GM20000 (cell line): ENCODE results near the gene TRAPPC5.

Experiments used
- DNase-seq: peaks from one replicate; pipeline ENCODE4 v3.0.0; 2012; ENCODE audit warnings: low spot score
- TF ChIP-seq, protein P1 (sequence below): IDR thresholded peaks from 2 replicates; pipeline ENCODE4 v1.5.1; 2012; ENCODE audit warnings: mild to moderate bottlenecking, control low read depth; ENCODE audit errors: extremely low read depth, missing control alignments

The TRAPPC5 gene

DNA sequence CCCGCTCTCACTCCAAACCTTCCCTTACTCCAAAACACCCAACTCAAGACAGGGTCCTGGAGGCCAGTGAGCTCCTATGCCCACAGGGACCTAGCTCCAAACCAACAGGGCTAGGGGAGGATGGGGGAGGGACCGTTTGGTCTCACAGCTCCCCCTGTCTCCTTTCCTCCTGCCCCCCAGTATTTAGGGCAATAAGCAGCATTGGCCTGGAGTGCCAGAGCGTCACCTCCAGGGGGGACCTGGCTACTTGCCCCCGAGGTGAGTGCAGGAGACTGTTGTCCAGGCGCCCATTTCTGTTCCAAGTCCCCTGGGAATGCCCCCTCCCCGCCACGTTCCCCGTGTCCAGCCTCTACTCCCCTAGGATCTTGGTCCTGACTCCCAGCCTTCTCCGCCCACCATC, 11.0 kb upstream of the TRAPPC5 start:
- DNase-seq: no peak
- TF ChIP-seq, protein P1, sequence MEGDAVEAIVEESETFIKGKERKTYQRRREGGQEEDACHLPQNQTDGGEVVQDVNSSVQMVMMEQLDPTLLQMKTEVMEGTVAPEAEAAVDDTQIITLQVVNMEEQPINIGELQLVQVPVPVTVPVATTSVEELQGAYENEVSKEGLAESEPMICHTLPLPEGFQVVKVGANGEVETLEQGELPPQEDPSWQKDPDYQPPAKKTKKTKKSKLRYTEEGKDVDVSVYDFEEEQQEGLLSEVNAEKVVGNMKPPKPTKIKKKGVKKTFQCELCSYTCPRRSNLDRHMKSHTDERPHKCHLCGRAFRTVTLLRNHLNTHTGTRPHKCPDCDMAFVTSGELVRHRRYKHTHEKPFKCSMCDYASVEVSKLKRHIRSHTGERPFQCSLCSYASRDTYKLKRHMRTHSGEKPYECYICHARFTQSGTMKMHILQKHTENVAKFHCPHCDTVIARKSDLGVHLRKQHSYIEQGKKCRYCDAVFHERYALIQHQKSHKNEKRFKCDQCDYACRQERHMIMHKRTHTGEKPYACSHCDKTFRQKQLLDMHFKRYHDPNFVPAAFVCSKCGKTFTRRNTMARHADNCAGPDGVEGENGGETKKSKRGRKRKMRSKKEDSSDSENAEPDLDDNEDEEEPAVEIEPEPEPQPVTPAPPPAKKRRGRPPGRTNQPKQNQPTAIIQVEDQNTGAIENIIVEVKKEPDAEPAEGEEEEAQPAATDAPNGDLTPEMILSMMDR: no peak

DNA sequence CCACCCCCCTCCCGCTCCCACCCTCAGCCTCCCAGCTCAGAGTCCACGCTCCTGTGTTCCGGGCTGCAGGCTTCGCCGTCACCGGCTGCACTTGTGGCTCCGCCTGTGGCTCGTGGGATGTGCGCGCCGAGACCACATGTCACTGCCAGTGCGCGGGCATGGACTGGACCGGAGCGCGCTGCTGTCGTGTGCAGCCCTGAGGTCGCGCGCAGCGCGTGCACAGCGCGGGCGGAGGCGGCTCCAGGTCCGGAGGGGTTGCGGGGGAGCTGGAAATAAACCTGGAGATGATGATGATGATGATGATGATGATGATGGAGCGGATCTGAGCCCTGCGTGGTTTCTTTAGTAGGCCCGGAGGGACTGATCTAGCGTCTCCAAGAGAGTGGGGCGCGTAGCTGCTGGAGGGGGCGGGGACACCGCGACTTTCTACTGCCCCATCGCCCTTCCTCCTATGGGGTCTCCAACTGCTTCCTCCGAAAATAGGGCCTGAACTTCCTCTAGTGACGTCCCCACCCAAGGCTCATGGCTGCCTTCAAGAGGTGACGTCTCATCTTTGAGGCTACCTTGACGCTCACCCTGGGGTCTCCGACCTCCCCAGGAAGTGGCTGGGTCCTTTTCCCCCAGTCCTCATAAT, 10.4 kb upstream of the TRAPPC5 start:
- TF ChIP-seq, protein P1: no peak
- no peak for DNase-seq

DNA sequence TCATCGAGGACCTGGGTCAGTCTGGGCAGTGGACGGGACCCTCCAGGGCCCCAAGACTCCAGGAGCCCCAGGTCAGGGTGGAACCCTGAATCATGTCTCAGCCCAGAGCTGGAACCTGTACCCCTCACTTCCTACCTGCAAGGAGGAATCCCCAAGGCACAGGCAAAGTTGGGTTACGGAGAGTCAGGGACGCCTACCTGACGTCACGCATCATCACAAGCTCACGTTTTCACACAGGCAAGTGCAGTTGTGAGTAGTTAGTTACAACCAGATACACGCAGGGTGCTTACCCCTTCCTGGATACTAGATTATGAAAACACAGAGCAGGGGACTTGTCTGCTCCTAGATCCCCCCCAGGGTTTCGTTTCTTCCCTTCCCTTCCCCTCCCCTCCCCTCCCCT, 9.8 kb upstream of the TRAPPC5 start:
- no peak for DNase-seq
- TF ChIP-seq, protein P1: no peak

DNA sequence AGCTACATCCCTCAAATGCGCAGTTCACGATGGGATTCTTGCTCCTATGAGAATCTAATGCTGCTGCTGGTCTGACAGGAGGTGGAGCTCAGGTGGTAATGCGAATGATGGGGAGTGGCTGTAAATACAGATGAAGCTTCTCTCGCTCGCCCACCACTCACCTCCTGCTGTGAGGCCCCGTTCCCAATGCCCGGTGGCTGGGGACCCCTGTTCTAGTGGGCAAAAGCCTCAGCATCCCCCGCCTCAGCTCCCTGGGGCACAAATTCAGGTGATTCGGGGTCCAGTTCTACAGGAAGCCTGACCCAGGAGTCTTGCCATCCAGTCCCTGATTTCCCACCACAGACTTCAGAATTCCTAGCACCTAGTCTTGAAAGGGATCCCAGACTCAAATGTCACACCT, 8.1 kb upstream of the TRAPPC5 start:
- no peak for DNase-seq
- TF ChIP-seq, protein P1: no peak

DNA sequence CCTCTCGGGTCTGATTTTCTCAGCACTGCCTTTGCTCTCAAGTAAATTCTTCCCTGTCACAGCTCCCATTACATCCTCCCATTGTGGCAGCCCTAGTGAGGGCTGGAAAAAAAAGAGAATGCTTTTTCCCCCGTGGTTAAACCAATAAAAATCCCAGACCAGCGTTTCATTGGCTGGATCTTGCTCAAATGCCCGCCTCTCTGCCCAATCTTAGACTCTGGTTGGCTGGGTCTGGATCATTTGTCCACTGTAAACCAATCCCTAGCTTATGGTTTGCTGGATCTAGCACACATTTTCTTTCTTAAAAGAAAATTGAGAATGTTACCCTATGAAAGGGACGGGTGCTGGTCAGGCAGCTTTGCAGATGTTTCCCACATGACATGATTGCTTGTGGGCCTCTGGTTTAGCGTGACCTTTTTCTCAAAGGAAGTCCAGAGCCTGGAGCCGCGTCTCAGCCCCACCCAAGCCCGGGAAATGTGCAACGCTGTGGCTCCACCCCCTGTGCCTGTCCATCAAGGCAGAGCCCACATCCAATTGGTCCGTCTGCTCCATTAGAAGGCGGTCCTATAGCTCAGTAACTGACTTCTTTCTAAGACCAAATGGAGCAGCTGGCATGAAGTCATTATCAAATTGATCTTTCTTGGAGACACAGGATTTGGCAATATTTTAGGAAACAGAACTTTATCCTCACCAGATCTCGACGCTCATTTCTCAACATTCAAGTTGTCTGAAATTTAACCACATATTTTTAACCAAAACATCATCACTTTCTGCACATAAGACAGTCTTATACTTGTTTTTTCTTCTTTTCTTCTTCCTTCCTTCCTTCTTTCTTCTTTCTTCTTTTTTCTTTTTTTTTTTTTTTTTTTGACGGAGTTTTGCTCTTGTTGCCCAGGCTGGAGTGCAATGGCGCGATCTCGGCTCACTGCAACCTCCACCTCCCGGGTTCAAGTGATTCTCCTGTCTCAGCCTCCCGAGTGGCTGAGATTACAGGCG, 6.3 kb upstream of the TRAPPC5 start:
- TF ChIP-seq, protein P1: no peak
- no peak for DNase-seq

DNA sequence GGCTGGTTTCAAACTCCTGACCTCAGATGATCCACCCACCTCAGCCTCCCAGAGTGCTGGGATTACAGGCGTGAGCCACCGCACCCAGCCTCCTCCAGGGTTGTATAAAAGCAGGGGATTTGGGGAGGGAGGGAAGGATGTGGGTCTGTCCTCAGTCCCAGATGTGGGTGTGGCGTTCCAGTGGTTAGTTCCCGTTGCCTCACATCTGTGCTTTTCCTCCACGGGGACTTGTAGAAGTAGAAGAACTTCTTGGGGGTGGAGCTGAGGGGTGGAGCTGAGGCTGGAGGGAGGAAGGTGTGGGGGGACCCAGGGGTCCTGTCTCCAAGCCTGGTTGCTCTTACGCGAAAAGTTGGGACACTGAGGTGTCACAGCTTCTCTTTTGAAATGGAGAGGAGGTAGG, 4.3 kb upstream of the TRAPPC5 start:
- no peak for DNase-seq
- TF ChIP-seq, protein P1: no peak

DNA sequence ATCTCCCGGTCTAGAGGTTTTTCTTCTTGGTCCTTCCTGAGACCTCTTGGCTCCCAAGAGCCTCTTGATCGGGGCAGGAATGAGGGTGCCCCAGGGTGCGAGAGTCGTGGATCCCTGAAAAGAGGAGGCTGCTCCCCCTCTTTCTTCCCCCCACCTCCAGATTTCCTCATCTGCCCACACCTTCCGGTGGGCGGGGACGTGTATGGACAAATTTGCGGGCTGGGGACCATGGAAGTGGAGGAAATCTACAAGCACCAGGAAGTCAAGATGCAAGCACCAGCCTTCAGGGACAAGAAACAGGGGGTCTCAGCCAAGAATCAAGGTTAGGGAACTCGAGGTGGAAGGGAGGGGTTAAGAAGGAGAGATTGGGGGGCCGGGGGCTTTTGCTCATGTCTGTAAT, 3.8 kb upstream of the TRAPPC5 start, which contains the start of gene MCEMP1:
Gene MCEMP1 (plus strand): TSS at position 237 of the 400 bp plus-strand sequence. CDS start 31 bp downstream, at position 268.
- no peak for DNase-seq
- TF ChIP-seq, protein P1: no peak
